ENCODE measurements around the gene BRD4. TPM values are rescaled to one million over a fixed set of nuclear protein-coding genes. Genes with fewer than 3 reads are reported as not detected.
A peak's percentile ranks its signal among the peaks of the same experiment; 100 is the strongest.

BRD4 gene
- total RNA-seq, 1 experiment from 2014 or later = 189 TPM

DNA sequence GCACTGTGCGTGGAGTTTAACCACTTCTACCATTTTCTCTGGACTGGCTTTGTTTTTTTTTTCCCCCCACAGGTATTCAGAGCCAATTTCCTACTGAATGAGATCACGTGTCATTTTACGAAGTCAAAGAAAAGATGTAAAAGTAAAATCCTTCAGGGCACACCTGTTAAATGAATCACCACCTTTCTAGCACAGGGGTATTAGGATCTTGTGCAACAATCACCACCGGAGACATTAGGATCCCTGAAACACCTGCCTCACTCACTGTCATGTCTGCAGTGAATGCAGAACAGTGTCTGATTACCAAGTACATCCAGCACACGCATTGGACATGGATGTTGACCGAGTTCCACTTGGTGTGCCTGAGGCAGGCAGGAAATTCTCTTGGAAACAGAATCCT is 17.2 kb downstream of the BRD4 start:
- Mint-ChIP-seq H3K36me3 (ENCODE audit: insufficient read depth, unreplicated experiment) (peaks cover 41% of the 10 kb centered on the region), H3K27ac (ENCODE audit: low read depth, unreplicated experiment) (peak overlapping the region; percentile 59), H3K9me3 (ENCODE audit: unreplicated experiment) (no peaks in the 10 kb centered on the region), H3K4me3 (ENCODE audit: unreplicated experiment) (peak overlapping the region; percentile 41), H3K4me1 (ENCODE audit: insufficient read depth, unreplicated experiment) (peaks cover 40% of the 10 kb centered on the region), H3K27me3 (ENCODE audit: insufficient read depth, unreplicated experiment) (no peaks in the 10 kb centered on the region)
- BruUV-seq (replicated peaks) = no TSS peak
- intact Hi-C loops (cut with micrococcal nuclease) = no loop called here
- TF ChIP-seq, protein P1, sequence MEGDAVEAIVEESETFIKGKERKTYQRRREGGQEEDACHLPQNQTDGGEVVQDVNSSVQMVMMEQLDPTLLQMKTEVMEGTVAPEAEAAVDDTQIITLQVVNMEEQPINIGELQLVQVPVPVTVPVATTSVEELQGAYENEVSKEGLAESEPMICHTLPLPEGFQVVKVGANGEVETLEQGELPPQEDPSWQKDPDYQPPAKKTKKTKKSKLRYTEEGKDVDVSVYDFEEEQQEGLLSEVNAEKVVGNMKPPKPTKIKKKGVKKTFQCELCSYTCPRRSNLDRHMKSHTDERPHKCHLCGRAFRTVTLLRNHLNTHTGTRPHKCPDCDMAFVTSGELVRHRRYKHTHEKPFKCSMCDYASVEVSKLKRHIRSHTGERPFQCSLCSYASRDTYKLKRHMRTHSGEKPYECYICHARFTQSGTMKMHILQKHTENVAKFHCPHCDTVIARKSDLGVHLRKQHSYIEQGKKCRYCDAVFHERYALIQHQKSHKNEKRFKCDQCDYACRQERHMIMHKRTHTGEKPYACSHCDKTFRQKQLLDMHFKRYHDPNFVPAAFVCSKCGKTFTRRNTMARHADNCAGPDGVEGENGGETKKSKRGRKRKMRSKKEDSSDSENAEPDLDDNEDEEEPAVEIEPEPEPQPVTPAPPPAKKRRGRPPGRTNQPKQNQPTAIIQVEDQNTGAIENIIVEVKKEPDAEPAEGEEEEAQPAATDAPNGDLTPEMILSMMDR (IDR thresholded peaks at IDR 0.05; ENCODE audit: unreplicated experiment) = no peak
- ChIA-PET CTCF (interaction anchor here (0.6 kb wide), 1 partner anchor 224 kb away, joined by 4 read pairs; no protein-coding TSS in a partner anchor), POLR2A (interaction anchor here (0.7 to 1.4 kb wide), 3 partner anchors 10 to 61 kb away, joined by 3 read pairs; no protein-coding TSS in a partner anchor)
- peak; percentile 82 for DNase-seq (ENCODE audit: unreplicated experiment)

GRCh38 chr19:15313649-15314279 is 18.6 kb downstream of the BRD4 start:
- ChIA-PET POLR2A (interaction anchor here (1.4 kb wide), 1 partner anchor 31 kb away, joined by 3 read pairs; no protein-coding TSS in a partner anchor), CTCF (no interaction called here)
- no peaks in the 10 kb centered on the region for H3K27me3 Mint-ChIP-seq (ENCODE audit: insufficient read depth, unreplicated experiment)
- peaks cover 36% of the 10 kb centered on the region for H3K4me1 Mint-ChIP-seq (ENCODE audit: insufficient read depth, unreplicated experiment)
- no peak overlapping the region for H3K27ac Mint-ChIP-seq (ENCODE audit: low read depth, unreplicated experiment)
- H3K36me3 Mint-ChIP-seq (ENCODE audit: insufficient read depth, unreplicated experiment) = peaks cover 41% of the 10 kb centered on the region
- intact Hi-C loops (cut with micrococcal nuclease) = no loop called here
- H3K4me3 Mint-ChIP-seq (ENCODE audit: unreplicated experiment) = no peak overlapping the region
- no TSS peak for BruUV-seq (replicated peaks)
- H3K9me3 Mint-ChIP-seq (ENCODE audit: unreplicated experiment) = no peaks in the 10 kb centered on the region
- no peak for DNase-seq (ENCODE audit: unreplicated experiment)
- TF ChIP-seq, protein P1 (IDR thresholded peaks at IDR 0.05; ENCODE audit: unreplicated experiment) = no peak

DNA sequence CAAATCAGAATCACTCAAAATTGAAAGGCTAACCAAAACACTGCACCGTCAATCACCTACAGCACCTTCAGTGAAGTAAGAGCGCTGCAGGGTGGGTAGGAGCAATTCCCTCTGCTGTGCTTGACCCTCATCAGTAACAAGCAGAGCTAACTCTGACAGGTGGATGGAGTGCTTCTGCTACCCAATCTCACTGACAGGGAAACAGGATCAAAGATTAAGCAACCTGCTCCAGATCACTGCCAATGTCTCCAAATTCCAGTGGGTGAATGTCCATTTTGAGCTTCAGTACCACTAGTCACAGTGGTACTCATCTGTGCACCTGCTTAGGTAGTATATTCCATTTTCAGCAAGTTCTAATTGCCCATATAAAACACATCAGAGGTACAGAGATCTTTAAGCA is 25.2 kb downstream of the BRD4 start:
- CTCF ChIA-PET = interaction anchor here (0.5 kb wide), 1 partner anchor 748 kb away, joined by 3 read pairs; no protein-coding TSS in a partner anchor

GRCh38 chr19:15305582-15306334 is 26.6 kb downstream of the BRD4 start:
- no TSS peak for BruUV-seq (replicated peaks)
- CTCF ChIA-PET = interaction anchor here (0.6 kb wide), 1 partner anchor 249 kb away, joined by 3 read pairs; no protein-coding TSS in a partner anchor

More for the DNA sequence above, 25.2 kb downstream of the BRD4 start:
- H3K9me3 Mint-ChIP-seq (ENCODE audit: unreplicated experiment) = no peaks in the 10 kb centered on the region
- POLR2A ChIA-PET = no interaction called here
- peaks cover 13% of the 10 kb centered on the region for H3K4me1 Mint-ChIP-seq (ENCODE audit: insufficient read depth, unreplicated experiment)
- H3K27me3 Mint-ChIP-seq (ENCODE audit: insufficient read depth, unreplicated experiment) = no peaks in the 10 kb centered on the region
- DNase-seq (ENCODE audit: unreplicated experiment) = no peak
- H3K36me3 Mint-ChIP-seq (ENCODE audit: insufficient read depth, unreplicated experiment) = peaks cover 25% of the 10 kb centered on the region
- no peak overlapping the region for H3K27ac Mint-ChIP-seq (ENCODE audit: low read depth, unreplicated experiment)
- BruUV-seq (replicated peaks) = no TSS peak
- no peak overlapping the region for H3K4me3 Mint-ChIP-seq (ENCODE audit: unreplicated experiment)
- TF ChIP-seq, protein P1 (IDR thresholded peaks at IDR 0.05; ENCODE audit: unreplicated experiment) = no peak
- intact Hi-C loops (cut with micrococcal nuclease) = no loop called here

More at GRCh38 chr19:15305582-15306334, 26.6 kb downstream of the BRD4 start:
- H3K27ac Mint-ChIP-seq (ENCODE audit: low read depth, unreplicated experiment) = no peak overlapping the region
- intact Hi-C loops (cut with micrococcal nuclease) = no loop called here
- no peaks in the 10 kb centered on the region for H3K9me3 Mint-ChIP-seq (ENCODE audit: unreplicated experiment)
- POLR2A ChIA-PET = interaction anchor here (0.6 to 1.7 kb wide), 3 partner anchors 12 to 25 kb away, joined by 3 to 4 read pairs (median 3); no protein-coding TSS in a partner anchor
- no peak overlapping the region for H3K4me3 Mint-ChIP-seq (ENCODE audit: unreplicated experiment)
- no peak for DNase-seq (ENCODE audit: unreplicated experiment)
- TF ChIP-seq, protein P1 (IDR thresholded peaks at IDR 0.05; ENCODE audit: unreplicated experiment) = no peak
- no peaks in the 10 kb centered on the region for H3K27me3 Mint-ChIP-seq (ENCODE audit: insufficient read depth, unreplicated experiment)
- H3K4me1 Mint-ChIP-seq (ENCODE audit: insufficient read depth, unreplicated experiment) = peaks cover 17% of the 10 kb centered on the region
- H3K36me3 Mint-ChIP-seq (ENCODE audit: insufficient read depth, unreplicated experiment) = peaks cover 22% of the 10 kb centered on the region
